GM18508 (cell line): ENCODE measurements around the gene NTM.
A peak's percentile ranks its signal among the peaks of the same experiment; 100 is the strongest.
"Not testable (repeated sequence)": the region's sequence is repeated elsewhere in the genome, so short reads cannot be mapped to it uniquely, and the experiment has no call there.

Experiments
- ATAC-seq: cut with Tn5 transposase; IDR thresholded peaks from one replicate; pipeline ENCODE4 v1.9.1; 2021; ENCODE audit warnings: moderate number of reproducible peaks; ENCODE audit not compliant: insufficient read depth, unreplicated experiment

NTM gene

DNA sequence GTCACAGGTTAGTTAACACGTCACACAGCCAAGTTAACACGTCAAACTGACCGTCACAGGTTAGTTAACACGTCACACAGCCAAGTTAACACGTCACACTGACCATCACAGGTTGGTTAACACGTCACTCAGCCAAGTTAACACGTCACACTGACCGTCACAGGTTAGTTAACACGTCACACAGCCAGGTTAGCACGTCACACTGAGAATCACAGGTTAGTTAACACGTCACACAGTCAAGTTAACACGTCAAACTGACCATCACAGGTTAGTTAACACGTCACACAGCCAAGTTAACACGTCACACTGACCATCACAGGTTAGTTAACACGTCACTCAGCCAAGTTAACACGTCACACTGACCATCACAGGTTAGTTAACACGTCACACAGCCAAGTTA lies 700.5 kb downstream of the NTM start:
- ATAC-seq: not testable (repeated sequence)

- ATAC-seq: no peak
Observed at GRCh38 chr11:132072044-132072857, 701.8 kb downstream of the NTM start.

DNA sequence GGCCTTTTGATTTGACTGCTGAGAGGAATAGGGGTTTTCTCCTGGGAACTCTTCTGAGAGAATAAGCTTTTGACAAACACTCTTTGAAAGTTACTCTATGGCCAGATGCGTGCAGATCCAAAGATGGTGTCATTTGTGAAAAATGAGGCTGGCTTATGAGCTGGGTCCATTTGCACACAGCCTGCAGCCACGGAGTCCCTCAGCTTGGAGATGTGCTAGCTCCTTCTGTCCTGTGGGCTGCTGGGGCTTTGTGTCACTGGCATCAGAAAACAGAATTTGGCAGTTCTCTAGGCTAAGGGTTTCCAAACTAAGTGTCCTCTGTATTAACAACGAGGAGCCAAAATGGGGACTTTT lies 702.4 kb downstream of the NTM start:
- ATAC-seq: no peak

GRCh38 chr11:132073787-132074186 lies 703.4 kb downstream of the NTM start:
- no peak for ATAC-seq

- no peak for ATAC-seq
Observed at GRCh38 chr11:132075447-132075846, 705.0 kb downstream of the NTM start.

- no peak for ATAC-seq
Observed at GRCh38 chr11:132077416-132077815, 707.0 kb downstream of the NTM start.

- ATAC-seq: no peak
Observed at GRCh38 chr11:132078264-132079076, 708.1 kb downstream of the NTM start.

- ATAC-seq: no peak
Observed at GRCh38 chr11:132080127-132080526, 709.7 kb downstream of the NTM start.

GRCh38 chr11:132082566-132082965 lies 712.2 kb downstream of the NTM start:
- no peak for ATAC-seq

DNA sequence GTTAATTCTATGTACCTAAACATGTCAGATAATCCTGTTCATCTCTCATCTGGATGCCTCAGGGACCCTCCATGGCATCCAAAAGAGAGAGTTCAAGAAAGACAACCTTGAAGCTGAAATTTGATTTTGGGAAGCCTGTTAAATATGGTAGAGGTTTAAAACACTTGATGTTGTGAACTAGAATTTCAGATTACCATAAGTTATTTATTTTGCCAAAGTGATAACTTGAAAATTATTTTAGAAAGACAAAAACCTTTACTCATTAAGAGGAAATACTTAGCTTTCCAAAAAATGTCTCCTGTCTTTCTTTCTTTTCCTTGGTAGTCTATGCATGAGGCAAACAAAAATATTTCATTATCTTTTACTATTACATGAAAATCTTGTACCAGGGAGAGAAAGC lies 714.0 kb downstream of the NTM start:
- no peak for ATAC-seq

DNA sequence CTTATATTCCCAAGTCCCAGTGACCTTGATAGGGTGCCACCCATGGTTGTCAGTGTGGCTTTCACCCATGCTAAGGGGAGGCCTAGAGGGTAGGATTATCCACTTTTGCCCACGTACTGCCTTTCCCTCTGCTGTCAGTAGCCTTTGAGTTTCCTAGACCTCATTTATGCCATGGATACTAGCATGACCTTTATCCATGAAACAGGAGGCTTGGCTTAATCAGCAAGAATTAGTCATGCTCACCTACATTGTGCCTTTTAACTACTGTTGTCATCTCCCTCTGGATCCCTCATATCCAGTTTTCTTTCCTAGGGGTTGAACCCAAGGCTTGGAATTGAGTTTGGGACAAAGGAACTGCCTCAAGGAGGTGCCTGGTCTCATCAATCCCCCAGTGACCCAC lies 716.7 kb downstream of the NTM start:
- ATAC-seq: no peak

- no peak for ATAC-seq
Observed at GRCh38 chr11:132088551-132088950, 718.1 kb downstream of the NTM start.

DNA sequence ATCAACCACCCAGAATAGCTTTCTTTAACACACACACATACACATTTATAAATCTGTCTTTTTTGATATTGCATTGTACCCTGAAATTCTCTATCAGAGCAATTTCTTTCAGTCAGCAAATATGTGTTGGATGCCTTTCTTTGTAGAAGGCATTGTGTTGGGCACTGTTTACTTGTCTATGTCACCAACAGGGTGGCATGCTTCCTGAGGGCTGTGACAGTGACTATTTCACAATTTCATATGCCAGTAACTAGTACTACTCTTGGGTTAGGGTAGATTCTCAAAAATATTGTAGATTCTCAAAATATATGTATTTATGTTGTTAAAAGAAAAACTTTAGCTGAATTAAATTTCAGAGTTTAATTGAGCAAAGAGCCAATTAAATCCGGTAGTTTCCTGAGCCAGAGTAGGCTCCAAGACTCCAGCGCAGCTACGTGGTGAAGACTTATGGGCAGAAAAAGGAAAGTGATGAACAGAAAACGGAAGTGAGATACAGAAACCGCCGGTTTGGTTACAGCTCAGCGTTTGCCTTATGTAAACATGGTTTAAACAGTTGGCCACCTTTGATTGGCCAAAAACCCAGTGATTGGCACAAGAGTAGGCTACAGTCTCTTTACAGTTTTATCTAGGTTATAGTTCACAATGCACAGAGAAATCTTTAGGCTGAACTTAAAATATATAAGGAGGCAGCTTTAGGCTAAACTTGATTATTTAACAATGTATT lies 723.3 kb downstream of the NTM start:
- ATAC-seq: peak; percentile 63

- no peak for ATAC-seq
Observed at GRCh38 chr11:132094598-132094997, 724.2 kb downstream of the NTM start.

DNA sequence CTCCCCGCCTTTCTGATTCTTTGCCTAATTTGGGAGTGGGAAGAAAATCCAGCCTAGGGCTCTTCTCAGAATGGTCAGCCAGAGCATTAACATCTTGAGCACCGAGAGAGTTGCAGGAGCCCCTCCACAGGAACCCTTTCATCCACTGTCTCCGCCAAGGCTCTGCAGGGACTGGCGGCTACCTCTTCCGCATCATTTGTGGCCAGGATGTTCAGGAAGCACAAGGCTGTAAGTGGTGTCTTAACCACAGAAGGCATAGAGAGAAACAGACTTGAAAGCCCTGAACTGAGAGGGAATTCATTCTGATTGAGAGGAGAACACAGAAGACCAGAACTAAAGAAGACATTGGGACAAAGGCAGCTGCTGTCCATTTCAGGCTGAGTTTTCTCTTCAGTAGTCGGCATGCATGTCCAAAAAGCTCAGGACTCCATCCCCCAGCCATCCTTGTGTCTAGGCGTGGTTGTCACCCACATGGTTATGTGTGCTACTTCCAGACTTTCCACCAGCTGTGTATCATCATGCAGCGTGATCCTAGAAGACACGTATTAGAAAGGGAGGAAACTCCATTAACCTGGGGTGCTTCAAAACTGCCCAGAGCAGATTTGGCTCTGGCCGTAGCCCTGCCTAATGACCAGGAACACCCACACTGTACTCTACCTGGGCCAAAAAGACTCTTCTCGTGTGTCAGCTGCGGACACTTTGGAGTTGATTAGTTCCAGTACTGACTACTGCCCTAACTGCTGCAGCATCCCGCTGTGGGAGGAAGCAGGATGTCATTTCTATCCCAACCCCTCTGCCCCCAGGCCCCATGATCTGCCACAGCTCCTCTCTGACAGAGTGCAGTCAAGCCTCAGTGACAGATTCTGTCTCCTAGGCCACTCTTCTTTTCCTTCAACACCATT lies 725.1 kb downstream of the NTM start:
- no peak for ATAC-seq

GRCh38 chr11:132096132-132096825 lies 725.9 kb downstream of the NTM start:
- ATAC-seq: no peak

DNA sequence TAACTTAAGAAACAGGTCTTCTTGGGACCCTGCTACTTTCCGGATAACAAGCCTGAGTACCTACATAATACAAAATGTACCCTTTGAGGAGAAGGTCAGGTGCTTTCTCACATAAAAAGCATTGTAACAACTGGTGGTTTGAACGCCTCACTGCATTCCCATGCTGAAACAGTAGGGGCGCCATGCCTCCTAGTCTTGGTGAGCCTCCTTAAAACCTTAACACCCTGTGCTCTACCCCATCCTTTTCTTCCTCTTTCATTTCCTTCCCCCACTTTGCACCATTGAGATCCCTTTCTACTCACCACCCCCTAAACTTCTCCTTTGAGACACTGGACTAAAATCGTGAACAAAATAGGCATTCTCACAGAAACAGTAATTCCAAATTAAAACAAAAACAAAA lies 729.3 kb downstream of the NTM start:
- ATAC-seq: no peak

GRCh38 chr11:132100583-132100982 lies 730.2 kb downstream of the NTM start:
- no peak for ATAC-seq

DNA sequence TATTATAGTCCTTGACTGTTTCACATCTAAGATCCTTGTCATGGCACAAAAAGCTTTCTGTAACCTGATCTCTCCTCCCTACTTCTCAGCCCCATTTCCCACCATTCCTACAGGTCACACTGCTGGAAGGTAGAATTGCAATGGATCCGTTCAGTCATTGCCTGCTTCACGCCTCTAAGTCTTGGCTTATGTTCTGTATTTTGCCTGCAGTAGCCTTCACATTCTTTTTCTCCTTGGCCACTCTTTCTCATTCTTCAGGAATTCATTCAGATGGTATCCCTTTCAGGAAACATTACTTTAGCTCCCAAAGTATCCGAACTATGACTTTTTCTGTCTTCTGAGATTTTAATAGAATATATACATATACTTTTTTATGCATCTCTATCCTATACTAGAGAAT lies 731.5 kb downstream of the NTM start:
- no peak for ATAC-seq
